ENCODE results near the gene CMTM5. TPM values are rescaled to one million over a fixed set of nuclear protein-coding genes. Genes with fewer than 3 reads are reported as not detected.

CMTM5 gene
- total RNA-seq, 2 experiments from 2014 or later: not detected

DNA sequence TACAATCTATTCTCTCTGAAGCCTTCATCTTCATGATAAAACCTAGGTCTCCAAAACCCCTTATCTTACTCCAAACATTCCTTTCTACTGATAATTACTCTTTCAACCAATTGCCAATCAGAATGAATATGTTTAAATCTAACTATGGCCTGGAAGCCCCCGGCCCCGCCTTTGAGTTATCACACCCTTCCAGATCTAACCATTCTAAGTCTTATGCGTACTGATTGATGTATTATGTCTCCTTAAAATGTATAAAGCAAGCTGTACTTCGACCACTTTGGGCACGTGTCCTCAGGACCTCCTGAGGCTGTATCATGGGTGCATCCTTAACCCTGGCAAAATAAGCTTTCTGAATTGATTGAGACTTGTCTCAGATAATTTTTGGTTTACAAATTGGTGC, 41.2 kb upstream of the CMTM5 start:
- no peaks in the 10 kb centered on the region for H3K36me3 ChIP-seq (ENCODE audit: insufficient read depth, low read length)
- H3K27ac ChIP-seq (ENCODE audit: low read depth, low read length, poor library complexity, severe bottlenecking): no peak overlapping the region
- H3K9me2 ChIP-seq (ENCODE audit: insufficient read depth, low read length): no peaks in the 10 kb centered on the region
- no peak overlapping the region for H2AFZ ChIP-seq (ENCODE audit: low read length)
- H3K9me3 ChIP-seq (ENCODE audit: low read length): peaks cover 31% of the 10 kb centered on the region
- CTCF ChIA-PET (ENCODE audit: unreplicated experiment): no interaction called here
- TF ChIP-seq EZH2phosphoT487 (IDR thresholded peaks at IDR 0.05; ENCODE audit: borderline replicate concordance, low read depth, low read length): no peak
- TF ChIP-seq, protein P1, sequence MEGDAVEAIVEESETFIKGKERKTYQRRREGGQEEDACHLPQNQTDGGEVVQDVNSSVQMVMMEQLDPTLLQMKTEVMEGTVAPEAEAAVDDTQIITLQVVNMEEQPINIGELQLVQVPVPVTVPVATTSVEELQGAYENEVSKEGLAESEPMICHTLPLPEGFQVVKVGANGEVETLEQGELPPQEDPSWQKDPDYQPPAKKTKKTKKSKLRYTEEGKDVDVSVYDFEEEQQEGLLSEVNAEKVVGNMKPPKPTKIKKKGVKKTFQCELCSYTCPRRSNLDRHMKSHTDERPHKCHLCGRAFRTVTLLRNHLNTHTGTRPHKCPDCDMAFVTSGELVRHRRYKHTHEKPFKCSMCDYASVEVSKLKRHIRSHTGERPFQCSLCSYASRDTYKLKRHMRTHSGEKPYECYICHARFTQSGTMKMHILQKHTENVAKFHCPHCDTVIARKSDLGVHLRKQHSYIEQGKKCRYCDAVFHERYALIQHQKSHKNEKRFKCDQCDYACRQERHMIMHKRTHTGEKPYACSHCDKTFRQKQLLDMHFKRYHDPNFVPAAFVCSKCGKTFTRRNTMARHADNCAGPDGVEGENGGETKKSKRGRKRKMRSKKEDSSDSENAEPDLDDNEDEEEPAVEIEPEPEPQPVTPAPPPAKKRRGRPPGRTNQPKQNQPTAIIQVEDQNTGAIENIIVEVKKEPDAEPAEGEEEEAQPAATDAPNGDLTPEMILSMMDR (conservative IDR thresholded peaks at IDR 0.05; ENCODE audit: low read length): no peak
- H3K4me2 ChIP-seq (ENCODE audit: low read length): no peak overlapping the region
- intact Hi-C loops (cut with micrococcal nuclease; ENCODE audit: unreplicated experiment): no loop called here
- no peak overlapping the region for H3K4me3 ChIP-seq (ENCODE audit: low read depth, low read length, poor library complexity, severe bottlenecking)
- POLR2A ChIA-PET: interaction anchor here (0.7 to 4.0 kb wide), 2 partner anchors 9 to 14 kb away, joined by 3 to 14 read pairs; partner anchors contain the start of gene PABPN1
- no peaks in the 10 kb centered on the region for H4K20me1 ChIP-seq (ENCODE audit: insufficient read depth, low read length)
- no peaks in the 10 kb centered on the region for H3K4me1 ChIP-seq (ENCODE audit: insufficient read depth, low read length, poor library complexity, severe bottlenecking)
- DNase-seq (ENCODE audit: low spot score): no peak
- BruUV-seq (replicated peaks): no TSS peak
- no peaks in the 10 kb centered on the region for H3K79me2 ChIP-seq (ENCODE audit: insufficient read depth, low read depth, low read length)

DNA sequence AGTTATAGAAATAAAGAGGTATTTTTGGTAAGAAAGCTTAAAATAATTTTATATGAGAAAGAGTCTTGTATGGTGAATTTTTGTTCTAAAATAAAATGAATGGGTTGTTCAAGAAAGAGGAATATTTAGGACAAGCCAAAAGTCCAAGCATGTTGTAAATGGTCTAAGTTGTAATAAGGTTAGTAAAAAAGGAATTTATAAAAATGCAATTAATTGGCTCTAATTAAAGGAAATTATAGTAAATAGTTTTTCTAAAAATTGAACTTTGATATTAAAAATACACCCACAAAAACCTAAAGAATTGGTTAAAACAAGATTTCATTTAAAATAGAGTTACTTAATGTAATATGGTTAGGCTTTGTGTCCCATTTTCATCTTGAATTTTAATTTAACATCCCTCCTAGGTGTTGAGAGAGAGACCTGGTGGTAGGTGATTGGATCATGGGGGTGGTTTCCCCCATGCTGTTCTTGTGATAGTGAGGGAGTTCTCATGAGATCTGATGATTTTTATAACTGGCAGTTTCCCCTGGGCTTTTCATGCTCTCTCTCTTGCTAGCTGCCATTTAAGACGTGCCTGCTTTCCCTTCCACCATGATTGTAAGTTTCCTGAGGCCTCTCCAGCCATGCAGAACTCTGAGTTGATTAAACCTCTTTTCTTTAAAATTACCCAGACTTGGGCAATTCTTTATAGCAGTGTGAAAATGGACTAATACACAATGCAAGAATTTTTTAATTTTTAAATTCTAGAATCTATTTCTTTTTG, 37.2 kb upstream of the CMTM5 start:
- H3K4me1 ChIP-seq (ENCODE audit: insufficient read depth, low read length, poor library complexity, severe bottlenecking): no peaks in the 10 kb centered on the region
- peaks cover 32% of the 10 kb centered on the region for H3K9me3 ChIP-seq (ENCODE audit: low read length)
- no peaks in the 10 kb centered on the region for H4K20me1 ChIP-seq (ENCODE audit: insufficient read depth, low read length)
- H3K4me3 ChIP-seq (ENCODE audit: low read depth, low read length, poor library complexity, severe bottlenecking): no peak overlapping the region
- H2AFZ ChIP-seq (ENCODE audit: low read length): no peak overlapping the region
- BruUV-seq (replicated peaks): no TSS peak
- ChIA-PET CTCF (ENCODE audit: unreplicated experiment) (no interaction called here), POLR2A (interaction anchor here (0.7 kb wide), 1 partner anchor 42 kb away, joined by 3 read pairs; no protein-coding TSS in a partner anchor)
- H3K79me2 ChIP-seq (ENCODE audit: insufficient read depth, low read depth, low read length): no peaks in the 10 kb centered on the region
- H3K36me3 ChIP-seq (ENCODE audit: insufficient read depth, low read length): no peaks in the 10 kb centered on the region
- intact Hi-C loops (cut with micrococcal nuclease; ENCODE audit: unreplicated experiment): no loop called here
- no peak overlapping the region for H3K27ac ChIP-seq (ENCODE audit: low read depth, low read length, poor library complexity, severe bottlenecking)
- H3K4me2 ChIP-seq (ENCODE audit: low read length): no peak overlapping the region
- peak; percentile 27 for DNase-seq (ENCODE audit: low spot score)
- no peaks in the 10 kb centered on the region for H3K9me2 ChIP-seq (ENCODE audit: insufficient read depth, low read length)
- no peak for TF ChIP-seq EZH2phosphoT487 (IDR thresholded peaks at IDR 0.05; ENCODE audit: borderline replicate concordance, low read depth, low read length)
- TF ChIP-seq, protein P1 (conservative IDR thresholded peaks at IDR 0.05; ENCODE audit: low read length): no peak

DNA sequence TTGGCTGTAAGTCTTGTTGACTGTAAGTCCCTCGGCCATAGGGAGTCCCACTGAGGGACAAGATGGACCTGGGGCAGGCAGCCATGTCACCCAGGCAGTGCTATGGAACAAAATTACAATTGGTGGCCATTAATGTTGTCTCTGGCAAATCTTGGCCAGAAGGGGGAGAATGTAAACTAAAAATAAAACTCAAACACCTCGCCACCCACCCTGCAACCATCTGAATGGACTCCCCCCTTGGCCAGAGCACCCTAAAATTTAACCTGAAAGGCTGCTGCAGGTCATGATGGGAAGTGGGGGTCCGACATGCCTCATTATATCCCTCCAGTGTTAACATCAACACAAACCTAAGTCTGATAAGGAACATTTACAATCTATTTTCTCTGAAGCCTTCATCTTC, 32.4 kb upstream of the CMTM5 start:
- DNase-seq (ENCODE audit: low spot score): no peak
- Histone ChIP-seq H3K4me3 (ENCODE audit: low read depth, low read length, poor library complexity, severe bottlenecking) (no peak overlapping the region), H3K79me2 (ENCODE audit: insufficient read depth, low read depth, low read length) (no peaks in the 10 kb centered on the region), H3K9me2 (ENCODE audit: insufficient read depth, low read length) (no peaks in the 10 kb centered on the region), H2AFZ (ENCODE audit: low read length) (no peak overlapping the region), H3K9me3 (ENCODE audit: low read length) (peaks cover 11% of the 10 kb centered on the region), H3K36me3 (ENCODE audit: insufficient read depth, low read length) (no peaks in the 10 kb centered on the region), H4K20me1 (ENCODE audit: insufficient read depth, low read length) (no peaks in the 10 kb centered on the region), H3K4me2 (ENCODE audit: low read length) (no peak overlapping the region), H3K27ac (ENCODE audit: low read depth, low read length, poor library complexity, severe bottlenecking) (no peak overlapping the region), H3K4me1 (ENCODE audit: insufficient read depth, low read length, poor library complexity, severe bottlenecking) (no peaks in the 10 kb centered on the region)
- TF ChIP-seq EZH2phosphoT487 (IDR thresholded peaks at IDR 0.05; ENCODE audit: borderline replicate concordance, low read depth, low read length): no peak
- TF ChIP-seq, protein P1 (conservative IDR thresholded peaks at IDR 0.05; ENCODE audit: low read length): peak; percentile 22; the same call in 1 of the 2 replicates
- ChIA-PET CTCF (ENCODE audit: unreplicated experiment) (no interaction called here), POLR2A (no interaction called here)
- BruUV-seq (replicated peaks): no TSS peak
- intact Hi-C loops (cut with micrococcal nuclease; ENCODE audit: unreplicated experiment): no loop called here

All from OCI-LY7 (cell line).